Measurements from ENCODE around the gene TMEM250.

The TMEM250 gene

GRCh38 chr9:136089697-136090045 is 29.0 kb downstream of the TMEM250 start:
- no peak for TF ChIP-seq CTCF (IDR thresholded peaks at IDR 0.05; ENCODE audit: insufficient read depth, low read length, missing control alignments)
- POLR2A ChIA-PET: interaction anchor here (0.6 kb wide), 1 partner anchor 22 kb away, joined by 3 read pairs; no protein-coding TSS in a partner anchor
- H3K4me3 ChIP-seq (ENCODE audit: low read depth, low read length): no peak overlapping the region
- DNase-seq (ENCODE audit: low read depth, low spot score): no peak
- CTCF ChIA-PET: interaction anchor here (0.7 to 3.6 kb wide), 12 partner anchors 8 to 121 kb away, joined by 3 to 46 read pairs (median 5); no protein-coding TSS in a partner anchor

GRCh38 chr9:136088939-136089696 is 29.6 kb downstream of the TMEM250 start:
- TF ChIP-seq CTCF (IDR thresholded peaks at IDR 0.05; ENCODE audit: insufficient read depth, low read length, missing control alignments): no peak

GRCh38 chr9:136088481-136088938 is 30.2 kb downstream of the TMEM250 start:
- CTCF ChIA-PET: no interaction called here
- DNase-seq (ENCODE audit: low read depth, low spot score): no peak
- POLR2A ChIA-PET: no interaction called here
- H3K4me3 ChIP-seq (ENCODE audit: low read depth, low read length): no peak overlapping the region
- TF ChIP-seq CTCF (IDR thresholded peaks at IDR 0.05; ENCODE audit: insufficient read depth, low read length, missing control alignments): no peak

More at GRCh38 chr9:136088939-136089696, 29.6 kb downstream of the TMEM250 start:
- CTCF ChIA-PET: interaction anchor here (0.9 to 3.6 kb wide), 10 partner anchors 10 to 121 kb away, joined by 3 to 46 read pairs (median 5); no protein-coding TSS in a partner anchor
- no peak for DNase-seq (ENCODE audit: low read depth, low spot score)
- POLR2A ChIA-PET: interaction anchor here (0.6 kb wide), 1 partner anchor 22 kb away, joined by 3 read pairs; no protein-coding TSS in a partner anchor
- no peak overlapping the region for H3K4me3 ChIP-seq (ENCODE audit: low read depth, low read length)

GRCh38 chr9:136087741-136088480 is 30.8 kb downstream of the TMEM250 start:
- ChIA-PET POLR2A (no interaction called here), CTCF (interaction anchor here (1.0 to 3.2 kb wide), 3 partner anchors 32 to 196 kb away, joined by 3 to 15 read pairs (median 3); no protein-coding TSS in a partner anchor)
- no peak for DNase-seq (ENCODE audit: low read depth, low spot score)
- no peak overlapping the region for H3K4me3 ChIP-seq (ENCODE audit: low read depth, low read length)
- no peak for TF ChIP-seq CTCF (IDR thresholded peaks at IDR 0.05; ENCODE audit: insufficient read depth, low read length, missing control alignments)

GRCh38 chr9:136086951-136087740 is 31.5 kb downstream of the TMEM250 start:
- ChIA-PET POLR2A (no interaction called here), CTCF (interaction anchor here (1.0 to 3.2 kb wide), 3 partner anchors 32 to 197 kb away, joined by 3 to 15 read pairs (median 3); no protein-coding TSS in a partner anchor)
- DNase-seq (ENCODE audit: low read depth, low spot score): no peak
- H3K4me3 ChIP-seq (ENCODE audit: low read depth, low read length): no peak overlapping the region
- no peak for TF ChIP-seq CTCF (IDR thresholded peaks at IDR 0.05; ENCODE audit: insufficient read depth, low read length, missing control alignments)

Measured in AG04449 (cell line).